SIG-M5 treated with dmso at 0.1 percent for 504 hours (cell line): ENCODE results near the gene GPNMB.
"Not testable (repeated sequence)": the region's sequence is repeated elsewhere in the genome, so short reads cannot be mapped to it uniquely, and the experiment has no call there.

Experiments used
- DNase-seq: peaks from one replicate; lab custom pipeline; 2025; ENCODE audit not compliant: unreplicated experiment; lab: John Stamatoyannopoulos, UW

GPNMB gene

DNA sequence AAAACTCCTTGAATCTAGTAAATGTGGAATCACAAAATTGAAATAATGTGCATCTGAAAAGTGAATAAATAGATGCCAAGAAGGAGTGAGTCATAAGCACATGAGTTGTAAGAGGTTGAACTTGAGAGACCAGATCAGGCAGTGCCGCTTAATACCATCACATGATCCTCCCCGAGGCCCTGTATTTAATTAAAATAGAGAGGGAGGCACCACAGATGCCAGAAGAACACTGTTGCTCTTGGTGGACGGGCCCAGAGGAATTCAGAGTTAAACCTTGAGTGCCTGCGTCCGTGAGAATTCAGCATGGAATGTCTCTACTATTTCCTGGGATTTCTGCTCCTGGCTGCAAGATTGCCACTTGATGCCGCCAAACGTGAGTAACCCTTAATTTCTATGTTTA is at the start of gene GPNMB:
TSS of gene GPNMB (plus strand) at position 221 of the 400 bp plus-strand sequence. CDS start at position 304, 83 bp downstream.
- DNase-seq = peak; percentile 39

DNA sequence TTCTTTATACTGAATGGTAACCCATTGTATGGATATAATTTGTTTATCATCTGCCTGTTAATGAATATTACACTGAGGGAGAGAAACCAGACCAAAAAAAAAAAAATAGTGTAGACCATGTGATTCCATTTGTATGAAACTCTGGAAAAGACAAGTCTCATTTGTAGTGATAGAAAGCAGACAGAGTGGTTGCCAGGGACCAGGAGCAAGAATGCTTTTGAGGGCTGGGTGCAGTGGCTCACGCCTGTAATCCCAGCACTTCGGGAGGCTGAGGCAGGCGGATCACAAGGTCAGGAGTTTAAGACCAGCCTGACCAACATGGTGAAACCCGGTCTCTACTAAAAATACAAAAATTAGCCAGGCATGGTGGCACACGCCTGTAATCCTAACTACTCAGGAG is 48.8 kb upstream of the GPNMB start:
- not testable (repeated sequence) for DNase-seq

DNA sequence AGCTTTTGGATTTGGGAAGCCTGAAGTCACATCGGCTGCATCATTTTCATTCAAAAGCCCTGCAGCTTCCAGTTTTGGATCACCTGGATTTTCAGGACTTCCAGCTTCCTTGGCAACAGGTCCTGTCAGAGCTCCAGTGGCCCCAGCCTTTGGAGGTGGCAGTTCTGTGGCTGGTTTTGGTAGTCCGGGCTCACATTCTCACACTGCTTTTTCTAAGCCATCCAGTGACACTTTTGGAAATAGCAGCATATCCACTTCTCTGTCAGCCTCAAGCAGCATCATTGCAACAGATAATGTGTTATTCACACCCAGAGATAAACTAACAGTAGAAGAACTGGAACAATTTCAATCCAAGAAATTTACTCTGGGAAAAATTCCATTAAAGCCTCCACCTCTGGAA is 46.2 kb upstream of the GPNMB start:
- DNase-seq = no peak

DNA sequence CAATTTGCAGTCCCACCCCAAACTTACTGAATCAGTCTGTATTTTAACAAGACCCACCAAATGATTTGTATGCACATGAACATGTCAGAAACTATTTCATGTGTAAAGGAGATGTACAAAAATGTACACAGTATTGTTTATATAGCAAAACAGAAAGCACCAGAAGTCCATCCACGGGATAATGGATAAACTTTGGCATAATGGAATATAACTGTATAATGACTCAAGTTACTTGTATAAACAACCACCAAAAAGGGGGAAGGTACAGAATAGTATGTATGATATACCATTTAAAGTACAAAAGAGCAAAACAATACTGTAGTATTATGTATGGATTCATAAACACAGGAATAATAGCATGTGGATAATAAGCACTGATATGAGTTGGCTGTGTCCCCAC is 42.3 kb upstream of the GPNMB start:
- DNase-seq = no peak

DNA sequence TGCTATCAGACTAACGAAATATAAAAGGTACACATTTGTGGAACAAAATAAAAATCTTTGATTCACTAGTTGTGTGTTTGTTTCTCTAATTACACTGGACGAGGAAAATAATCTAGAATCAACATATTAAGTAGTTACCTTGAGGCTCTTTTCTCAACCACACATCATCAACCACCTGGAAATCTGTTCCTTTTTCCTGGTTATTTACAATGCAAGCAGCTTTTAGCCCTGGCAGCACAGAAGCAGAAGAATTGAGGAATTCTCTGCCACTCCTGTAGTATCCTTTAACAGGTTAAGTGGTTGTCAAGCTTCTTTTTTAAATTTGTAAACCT is 41.0 kb upstream of the GPNMB start:
- no peak for DNase-seq

DNA sequence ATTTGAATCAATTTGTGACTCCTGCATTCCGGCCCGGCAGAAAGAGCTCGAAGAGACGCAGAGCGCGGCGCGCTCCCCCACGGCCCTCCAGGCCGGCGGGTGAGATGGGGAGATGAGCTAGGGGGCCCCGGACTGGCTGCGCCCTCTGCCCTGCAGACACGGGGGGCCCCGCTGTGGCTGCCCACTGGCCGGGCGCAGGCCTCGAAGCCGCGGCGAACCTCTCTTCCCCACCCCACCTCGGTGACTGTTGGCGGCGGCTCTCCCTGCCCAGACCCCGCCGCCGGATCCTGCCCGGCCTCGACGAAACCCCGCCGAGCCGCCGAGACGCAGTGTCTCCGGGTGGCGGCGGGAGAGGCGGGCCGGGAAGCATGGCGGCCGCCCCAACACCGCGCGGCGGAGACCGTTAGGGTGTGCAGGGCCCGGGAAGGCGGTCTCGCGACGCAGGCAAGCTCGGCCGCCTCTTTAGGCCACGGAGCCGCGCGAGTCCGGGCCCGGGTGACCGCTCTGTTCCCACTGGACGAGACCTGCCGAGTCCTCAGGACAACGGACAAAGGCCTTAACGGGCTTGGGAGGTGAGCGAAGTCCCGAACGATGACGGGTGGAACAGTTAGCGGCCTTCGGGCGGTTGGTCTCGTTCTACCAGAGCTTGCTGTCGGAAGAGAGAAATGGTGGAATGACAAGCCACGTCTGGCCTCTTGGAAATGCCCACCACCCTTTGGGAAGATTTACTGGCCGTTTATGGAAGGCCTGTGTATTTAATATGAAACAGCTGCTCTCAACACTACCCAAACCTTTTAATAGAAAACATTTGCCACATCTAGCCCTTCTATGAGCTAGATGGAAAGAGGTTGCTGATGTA is 40.4 kb upstream of the GPNMB start:
- no peak for DNase-seq

DNA sequence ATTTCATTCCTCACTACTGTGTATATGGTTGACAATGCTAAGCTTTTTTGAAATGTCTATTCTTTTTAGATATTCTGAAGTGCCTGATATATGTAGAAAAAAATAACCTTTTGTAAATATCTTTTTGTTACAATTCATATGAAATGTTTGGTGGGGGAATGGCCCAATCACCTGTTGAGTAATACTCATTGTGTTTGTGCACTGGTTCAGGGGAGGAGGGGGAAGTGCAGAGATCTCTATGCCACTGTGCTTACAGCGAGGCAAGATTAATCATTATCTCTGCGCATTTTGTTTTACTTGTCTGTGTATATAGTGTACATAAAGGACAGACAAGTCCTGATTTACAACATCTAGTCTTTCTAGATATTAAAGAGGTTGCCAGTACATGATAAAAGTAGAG is 39.6 kb upstream of the GPNMB start:
- peak; percentile 39 for DNase-seq

DNA sequence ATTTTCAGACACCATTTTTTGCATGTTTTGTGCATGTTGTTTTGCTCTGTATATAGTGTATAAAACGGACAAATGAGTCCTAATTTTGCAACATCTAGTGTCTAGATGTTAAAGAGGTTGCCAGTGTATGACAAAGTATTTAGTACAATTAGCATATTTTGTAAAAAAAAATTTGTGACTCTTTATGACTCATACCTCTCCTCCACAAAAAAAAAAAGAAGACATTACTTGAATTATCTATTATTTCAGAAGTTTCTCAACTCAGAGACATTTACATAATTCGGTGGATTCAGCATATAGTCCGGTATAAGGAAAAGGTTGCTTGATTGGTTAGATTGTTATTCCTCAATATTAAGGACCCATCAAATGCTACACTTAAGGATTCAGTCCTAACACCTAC is 38.7 kb upstream of the GPNMB start:
- DNase-seq = no peak

DNA sequence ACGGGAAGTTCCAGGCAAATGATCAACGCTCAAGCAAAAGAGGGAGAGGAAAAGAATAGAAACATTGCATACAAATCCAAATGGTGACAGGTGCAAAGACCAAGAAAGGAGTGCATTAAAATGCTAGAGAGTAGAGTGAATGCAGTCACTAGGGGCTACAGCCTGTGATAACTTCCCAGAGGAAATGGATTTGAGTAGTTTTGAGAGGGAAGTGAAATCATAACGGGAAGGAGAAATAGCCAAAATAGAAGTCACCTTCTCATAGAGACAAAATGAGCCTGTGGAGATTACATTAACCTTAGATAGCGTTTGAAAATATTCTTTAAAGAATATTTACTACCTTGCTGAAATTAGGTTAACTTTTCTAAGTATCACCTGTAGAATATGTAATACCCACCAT is 38.3 kb upstream of the GPNMB start:
- peak; percentile 22 for DNase-seq

DNA sequence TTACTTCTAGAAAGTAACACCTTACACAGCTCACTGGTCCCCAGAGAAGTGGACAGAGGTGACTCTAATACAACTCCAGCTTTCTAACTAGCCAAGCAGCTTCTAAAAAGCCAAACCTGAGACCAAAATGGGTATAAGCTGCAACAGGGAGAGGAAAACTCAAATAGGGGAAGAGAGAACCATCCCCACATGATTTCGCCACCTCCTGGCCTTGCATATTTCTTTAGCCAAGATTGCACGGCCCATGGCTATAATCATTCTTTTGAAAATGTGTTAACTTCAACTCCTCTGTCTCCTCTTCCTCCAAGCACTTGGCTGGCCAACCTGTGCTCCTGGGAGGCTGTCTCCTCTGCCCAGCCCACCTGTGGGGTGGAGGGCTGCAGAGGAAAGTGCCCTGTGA is 36.1 kb upstream of the GPNMB start:
- peak; percentile 48 for DNase-seq

DNA sequence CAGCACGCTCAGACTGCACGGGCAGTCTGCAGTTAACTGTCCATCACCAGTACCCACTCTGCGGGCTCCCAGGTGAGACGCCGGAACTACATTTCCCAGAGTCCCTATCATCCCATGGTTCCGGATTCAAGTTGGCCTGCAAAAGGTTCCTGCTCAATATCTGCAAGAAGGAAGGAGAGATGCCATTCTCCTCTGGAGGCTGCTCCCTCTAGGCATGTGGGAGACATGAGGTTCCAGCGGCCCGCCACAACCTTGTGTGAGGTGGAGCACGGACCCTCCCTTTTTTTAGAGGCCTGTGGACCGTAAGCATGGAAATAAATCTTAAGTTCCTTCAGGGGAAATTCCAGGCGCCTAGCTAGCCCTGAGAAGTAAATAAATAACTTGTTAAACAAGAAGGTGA is 35.0 kb upstream of the GPNMB start:
- no peak for DNase-seq

DNA sequence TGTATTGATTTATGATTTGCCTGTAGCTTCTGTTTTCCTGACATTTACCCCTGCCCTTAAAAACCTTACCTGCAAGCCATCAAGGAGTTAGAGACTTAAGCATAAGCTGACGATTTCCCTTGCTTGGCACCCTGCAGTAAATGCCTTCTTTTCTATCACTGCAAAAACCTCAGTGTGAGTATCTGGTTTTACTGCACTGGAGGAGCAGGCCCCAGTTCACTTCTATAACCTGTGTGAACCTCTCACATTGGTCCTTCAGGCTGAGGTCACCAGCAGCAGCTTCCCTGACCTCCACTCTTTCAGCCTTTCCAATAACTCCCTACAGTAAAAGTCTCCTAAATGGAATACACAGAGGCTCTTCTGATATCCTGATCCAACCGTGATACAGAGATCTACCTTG is 34.2 kb upstream of the GPNMB start:
- no peak for DNase-seq

DNA sequence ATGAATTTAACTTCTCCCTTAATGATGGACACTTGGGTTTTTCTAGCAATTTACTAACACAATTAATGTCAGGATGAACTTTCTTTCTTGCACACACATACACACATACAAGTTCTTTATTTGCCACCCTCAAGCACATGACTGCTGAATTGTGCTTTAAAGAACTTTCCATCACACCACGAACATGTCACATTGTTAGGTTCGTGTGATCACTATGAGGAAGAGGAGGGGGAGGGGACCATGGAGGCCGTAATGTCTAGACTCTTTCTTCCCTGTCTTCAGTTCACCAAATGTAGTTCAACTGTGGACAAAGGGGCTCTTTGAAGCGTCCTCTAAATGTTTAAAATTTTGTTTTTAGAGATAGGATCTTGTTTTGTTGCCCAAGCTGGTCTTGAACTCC is 33.7 kb upstream of the GPNMB start:
- DNase-seq = no peak

DNA sequence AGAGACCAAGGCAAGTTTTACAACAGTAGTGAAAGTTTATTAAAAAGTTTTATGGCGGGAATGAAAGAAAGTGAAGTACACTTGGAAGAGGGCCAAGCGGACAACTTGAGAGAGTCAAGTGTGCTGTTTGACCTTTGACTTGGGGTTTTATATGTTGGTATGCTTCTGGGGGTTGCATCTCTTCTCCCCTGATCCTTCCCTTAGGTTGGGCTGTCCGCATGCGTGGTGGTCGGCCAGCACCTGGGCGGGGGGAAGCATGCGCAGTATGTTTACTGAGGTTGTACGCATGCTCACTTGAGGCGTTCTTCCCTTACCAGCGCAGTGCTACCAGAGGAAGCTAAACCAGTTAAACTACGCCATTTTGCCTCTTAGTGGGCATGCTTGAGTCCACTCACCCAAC is 32.8 kb upstream of the GPNMB start:
- DNase-seq = no peak

DNA sequence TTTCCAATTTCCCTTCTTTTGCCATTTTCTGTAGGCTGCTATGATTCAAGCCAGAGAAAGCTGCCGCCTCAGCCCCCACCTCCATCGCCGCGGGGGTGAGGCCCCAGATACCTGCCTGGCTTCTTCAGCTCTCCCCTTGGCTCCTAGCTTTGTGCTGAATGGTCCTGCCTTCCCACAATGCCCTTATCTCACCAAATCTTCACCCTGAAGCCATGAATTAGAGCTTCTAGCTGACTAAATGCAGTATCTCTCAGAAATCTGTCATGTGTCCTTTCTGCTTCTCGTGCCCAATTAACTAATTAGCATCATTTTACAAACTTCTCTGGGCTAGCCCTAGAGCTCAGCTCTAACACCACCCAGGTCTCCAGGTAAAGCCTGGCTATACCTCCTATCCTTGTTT is 32.2 kb upstream of the GPNMB start:
- no peak for DNase-seq

DNA sequence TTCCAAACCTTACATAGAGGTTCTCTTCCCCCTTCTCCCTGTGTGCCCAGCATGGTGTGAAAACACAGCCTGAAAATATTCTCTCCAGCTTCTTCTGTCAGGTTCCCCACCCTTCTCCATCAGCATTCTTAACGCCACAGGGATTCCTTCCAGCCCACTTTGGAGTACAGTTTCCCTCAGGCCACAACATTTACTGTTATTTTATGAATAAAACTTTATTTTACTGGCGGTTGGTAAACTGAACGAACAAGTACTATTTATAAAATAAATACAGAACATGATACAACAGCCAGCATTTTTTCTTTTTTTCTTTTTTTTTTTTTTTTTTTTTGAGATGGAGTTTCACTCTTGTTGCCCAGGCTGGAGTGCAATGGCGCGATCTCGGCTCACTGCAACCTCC is 31.6 kb upstream of the GPNMB start:
- DNase-seq = no peak

DNA sequence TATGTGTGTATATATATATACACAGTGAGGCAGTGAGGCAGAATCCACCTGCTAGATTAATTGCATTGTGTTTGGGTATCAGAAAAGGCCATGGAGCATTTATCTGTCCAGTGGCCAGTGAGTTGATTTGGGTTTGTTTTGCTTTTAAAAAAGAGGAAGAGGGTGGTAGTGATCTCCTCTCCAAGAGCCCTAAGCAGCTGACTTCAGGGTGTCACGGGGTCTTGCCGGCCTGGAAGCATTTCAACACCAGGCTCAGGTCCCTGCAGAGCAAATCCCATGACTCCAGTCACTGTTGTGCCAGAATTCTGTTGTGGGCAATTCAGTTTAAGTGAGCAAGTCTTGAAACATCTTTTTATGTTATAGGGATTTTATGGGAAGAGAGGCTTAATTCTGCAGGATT is 30.6 kb upstream of the GPNMB start:
- DNase-seq = peak; percentile 66

DNA sequence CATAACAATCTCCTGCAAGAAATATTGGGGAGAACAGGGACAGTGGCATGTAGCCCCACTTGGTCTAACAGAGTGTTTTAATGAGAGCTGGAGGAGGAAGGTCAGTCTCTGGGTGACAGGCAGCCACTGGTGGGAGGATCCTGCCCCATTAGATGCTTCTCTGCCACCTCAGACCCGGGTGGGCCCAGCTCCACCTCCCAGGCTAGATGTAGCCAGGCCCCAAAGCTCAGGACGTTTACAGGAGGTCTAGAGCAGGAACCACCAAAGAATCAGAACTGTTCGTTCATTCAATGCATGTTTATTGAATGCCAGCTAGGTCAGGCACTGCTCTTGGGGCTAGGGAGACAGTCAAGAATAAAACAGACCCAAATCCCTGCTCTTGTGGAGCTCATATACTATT is 28.4 kb upstream of the GPNMB start:
- no peak for DNase-seq

DNA sequence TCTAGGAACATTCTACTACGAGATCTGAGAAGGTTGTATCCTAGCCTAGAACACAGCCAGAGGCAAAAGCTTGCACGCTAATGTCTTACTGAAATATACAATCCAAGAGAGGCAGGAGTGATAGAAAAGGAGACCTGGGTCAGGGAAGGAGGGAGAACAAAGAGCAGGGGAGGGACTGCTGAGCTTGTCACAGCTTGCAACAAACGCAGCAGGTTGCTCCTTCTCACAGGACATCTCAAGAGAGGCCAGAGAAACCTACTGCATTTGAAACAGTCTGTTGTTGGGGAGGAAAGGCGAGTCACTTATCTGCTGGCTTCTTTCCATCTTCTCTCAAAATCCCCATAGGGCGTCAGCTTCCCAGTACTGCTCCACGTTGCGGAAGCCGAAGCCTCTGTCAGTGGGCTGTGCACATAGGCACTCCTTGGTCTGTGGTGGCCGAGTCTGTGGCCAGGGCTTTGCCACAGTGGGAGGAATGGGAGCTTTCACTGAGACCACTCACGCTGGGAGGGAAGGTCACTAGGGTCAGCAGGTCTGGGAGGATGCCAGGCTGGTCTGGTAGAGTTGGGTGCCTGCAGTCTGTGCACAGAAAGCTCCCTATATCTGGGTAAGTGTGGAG is 25.8 kb upstream of the GPNMB start:
- DNase-seq = no peak

DNA sequence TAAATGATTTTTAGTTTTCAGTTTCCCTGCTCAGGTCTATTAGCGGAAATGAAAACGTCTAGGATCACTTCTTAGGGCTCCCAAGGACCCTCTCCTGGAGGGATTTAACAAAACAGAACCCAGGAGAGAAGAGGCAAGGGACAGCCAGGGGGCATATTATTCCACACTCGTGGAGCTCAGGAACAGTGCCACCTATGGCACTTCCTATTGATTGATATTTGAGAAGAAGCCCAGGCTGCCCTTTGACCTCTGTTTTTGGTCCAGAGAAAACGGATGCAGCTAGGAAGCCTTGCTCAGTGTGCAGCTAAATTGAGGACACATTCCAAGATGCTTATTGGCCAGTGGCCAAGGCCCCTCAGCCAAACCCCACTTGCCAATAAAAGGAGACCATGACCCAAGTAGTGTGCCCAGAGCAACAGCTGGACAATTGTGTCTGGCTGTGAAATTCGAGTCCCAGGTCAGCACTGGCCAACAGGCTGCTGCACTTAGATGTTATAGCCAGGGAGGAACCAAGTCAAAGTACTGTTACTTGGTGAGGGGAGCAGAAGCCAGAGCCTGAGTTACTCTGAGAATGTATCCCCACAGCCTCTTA is 24.0 kb upstream of the GPNMB start:
- DNase-seq = no peak

DNA sequence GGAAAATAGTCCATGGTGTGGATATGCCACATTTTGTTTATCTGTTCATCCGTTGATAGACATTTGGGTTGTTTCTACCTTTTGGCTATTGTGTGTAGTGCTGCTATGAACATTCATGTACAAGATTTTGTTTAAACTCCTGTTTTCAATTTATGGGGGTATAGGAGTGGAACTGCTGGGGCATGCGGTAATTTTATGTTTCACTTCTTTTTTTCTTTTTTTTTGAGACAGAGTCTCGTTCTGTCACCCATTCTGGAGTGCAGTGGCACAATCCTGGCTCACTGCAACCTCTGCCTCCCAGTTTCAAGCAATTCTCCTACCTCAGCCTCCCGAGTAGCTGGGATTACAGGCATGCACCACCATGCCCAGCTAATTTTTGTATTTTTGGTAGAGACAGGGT is 22.2 kb upstream of the GPNMB start:
- not testable (repeated sequence) for DNase-seq

DNA sequence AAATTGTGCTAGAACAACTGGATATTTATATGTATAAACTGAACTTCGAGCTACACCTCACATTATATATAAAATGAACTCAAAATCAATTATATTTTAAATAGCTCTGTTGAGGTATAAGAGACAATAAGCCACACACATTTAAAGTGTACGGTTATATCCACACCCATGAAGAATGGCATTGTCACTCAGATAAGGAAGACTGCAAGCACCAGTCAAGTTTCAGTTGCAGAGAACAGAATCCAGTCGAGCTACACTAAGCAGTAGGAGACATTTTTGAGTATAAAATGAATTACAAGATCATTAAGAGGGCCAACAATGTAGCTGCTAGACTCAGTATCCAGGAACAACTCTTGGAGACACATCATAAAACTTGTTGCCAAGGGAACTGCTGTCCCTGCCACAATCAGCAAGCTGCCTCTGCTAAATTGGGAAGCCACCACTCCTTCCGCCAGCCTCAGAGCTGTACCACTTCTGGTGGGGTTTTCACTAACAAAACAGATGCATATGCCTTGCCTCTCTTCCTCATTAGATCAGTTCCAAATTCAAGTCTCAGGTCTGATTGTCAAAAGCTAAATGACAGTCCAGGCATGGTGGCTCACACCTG is 19.6 kb upstream of the GPNMB start:
- no peak for DNase-seq
